ENCODE data around the gene CD47. TPM values are rescaled to one million over a fixed set of nuclear protein-coding genes. Genes with fewer than 3 reads are reported as not detected.

Gene CD47
- total and polyA plus RNA-seq, 2 of the 4 experiments (the other 2 are of a cell fraction): 45.9 to 52.0 TPM

DNA sequence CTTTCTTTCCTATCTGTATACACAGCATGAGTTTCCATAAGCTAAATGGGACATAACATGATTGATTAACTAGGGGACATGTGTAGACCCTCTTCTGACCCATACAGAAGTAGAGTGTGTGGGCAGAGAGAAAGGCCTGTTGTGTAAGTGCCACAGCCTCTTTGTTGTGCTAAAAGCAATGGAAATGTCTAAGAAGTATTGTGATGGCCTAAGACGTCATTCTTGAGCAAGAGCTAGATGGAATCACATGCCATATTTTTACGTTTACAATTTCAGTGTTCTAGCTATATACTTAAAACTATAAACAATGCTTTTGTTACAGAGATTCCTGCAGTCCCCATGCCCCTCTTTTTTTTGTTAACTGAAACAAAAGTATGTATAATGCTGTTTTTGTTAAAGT is 61.9 kb downstream of the CD47 start:
- Histone ChIP-seq H2BK20ac (ENCODE audit: low read depth, low read length) (no peak overlapping the region), H2BK15ac (ENCODE audit: low read depth, low read length) (no peak overlapping the region), H4K8ac (ENCODE audit: low read depth in 2 of 2, low read length in 2 of 2) (no peak overlapping the region), H3K4me3 (ENCODE audit: insufficient read depth, low read depth, low read length) (no peak overlapping the region), H3K9me3 (ENCODE audit: control insufficient read depth, insufficient read depth, low read length) (no peaks in the 10 kb centered on the region), H3K4me2 (ENCODE audit: low read depth, low read length) (no peak overlapping the region), H3K79me1 (ENCODE audit: low read depth in 1 of 2, low read length in 2 of 2) (no peaks in the 10 kb centered on the region), H2BK120ac (ENCODE audit: low read depth, low read length) (no peak overlapping the region), H4K5ac (ENCODE audit: low read depth, low read length) (no peak overlapping the region), H4K91ac (ENCODE audit: insufficient read depth, low read depth, low read length) (no peak overlapping the region), H3K27me3 (ENCODE audit: control insufficient read depth, insufficient read depth, low read length) (no peaks in the 10 kb centered on the region), H3K18ac (ENCODE audit: low read depth, low read length) (no peak overlapping the region), H2AK9ac (replicated peaks; ENCODE audit: low read depth, low read length, poor library complexity) (no peak overlapping the region), H2BK5ac (ENCODE audit: low read depth, low read length, poor library complexity, severe bottlenecking) (no peak overlapping the region), H3K56ac (ENCODE audit: extremely low read depth, insufficient read depth, low read length) (no peak overlapping the region), H2AFZ (replicated peaks; ENCODE audit: low read length, poor library complexity) (no peak overlapping the region), H3K9me1 (ENCODE audit: insufficient read depth, low read length) (peaks cover 9% of the 10 kb centered on the region), H3K4ac (ENCODE audit: low read depth, low read length) (no peak overlapping the region), H4K20me1 (ENCODE audit: insufficient read depth, low read length) (no peaks in the 10 kb centered on the region), H3K4me1 (ENCODE audit: control insufficient read depth, insufficient read depth, low read length) (no peaks in the 10 kb centered on the region), H3K27ac (ENCODE audit: insufficient read depth, low read length) (no peak overlapping the region), H3K36me3 (ENCODE audit: control insufficient read depth, insufficient read depth, low read length) (no peaks in the 10 kb centered on the region), H3K23ac (ENCODE audit: low read depth, low read length) (no peak overlapping the region), H2AK5ac (ENCODE audit: low read depth, low read length) (no peak overlapping the region), H3K14ac (replicated peaks; ENCODE audit: low read depth, low read length) (no peak overlapping the region), H3K9ac (ENCODE audit: low read depth, low read length) (no peak overlapping the region)
- no TSS peak for BruUV-seq (replicated peaks)
- TF ChIP-seq USF2 (IDR thresholded peaks at IDR 0.05; ENCODE audit: low read depth, low read length): no peak
- no peak for TF ChIP-seq RAD21 (IDR thresholded peaks at IDR 0.05; ENCODE audit: low read length)
- TF ChIP-seq CTCF (conservative IDR thresholded peaks at IDR 0.05; ENCODE audit: low read depth, low read length): no peak
- TF ChIP-seq MAZ (IDR thresholded peaks at IDR 0.05; ENCODE audit: borderline replicate concordance, low read depth, low read length): no peak
- no peak for TF ChIP-seq RFX5 (IDR thresholded peaks at IDR 0.05; ENCODE audit: low read depth, low read length)
- no peak for TF ChIP-seq SMC3 (IDR thresholded peaks at IDR 0.05; ENCODE audit: low read depth, low read length)
- no peak for TF ChIP-seq NFE2L2 (IDR thresholded peaks at IDR 0.05; ENCODE audit: low read depth, low read length)
- TF ChIP-seq MAFK (IDR thresholded peaks at IDR 0.05; ENCODE audit: low read depth, low read length): no peak
- TF ChIP-seq FOS (IDR thresholded peaks at IDR 0.05; ENCODE audit: low read depth, low read length): no peak
- no peak for TF ChIP-seq RCOR1 (IDR thresholded peaks at IDR 0.05; ENCODE audit: insufficient replicate concordance, low read length)
- TF ChIP-seq POLR2A (IDR thresholded peaks at IDR 0.05; ENCODE audit: low read depth, low read length): no peak
- TF ChIP-seq CHD1 (IDR thresholded peaks at IDR 0.05; ENCODE audit: low read depth, low read length): no peak
- TF ChIP-seq, protein P1, sequence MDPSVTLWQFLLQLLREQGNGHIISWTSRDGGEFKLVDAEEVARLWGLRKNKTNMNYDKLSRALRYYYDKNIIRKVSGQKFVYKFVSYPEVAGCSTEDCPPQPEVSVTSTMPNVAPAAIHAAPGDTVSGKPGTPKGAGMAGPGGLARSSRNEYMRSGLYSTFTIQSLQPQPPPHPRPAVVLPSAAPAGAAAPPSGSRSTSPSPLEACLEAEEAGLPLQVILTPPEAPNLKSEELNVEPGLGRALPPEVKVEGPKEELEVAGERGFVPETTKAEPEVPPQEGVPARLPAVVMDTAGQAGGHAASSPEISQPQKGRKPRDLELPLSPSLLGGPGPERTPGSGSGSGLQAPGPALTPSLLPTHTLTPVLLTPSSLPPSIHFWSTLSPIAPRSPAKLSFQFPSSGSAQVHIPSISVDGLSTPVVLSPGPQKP (IDR thresholded peaks at IDR 0.05; ENCODE audit: borderline replicate concordance, low read depth, low read length): no peak
- no peak for TF ChIP-seq CEBPB (IDR thresholded peaks at IDR 0.05; ENCODE audit: low read depth, low read length)
- no peak for TF ChIP-seq MXI1 (IDR thresholded peaks at IDR 0.05; ENCODE audit: borderline replicate concordance, low read depth, low read length)
- TF ChIP-seq BHLHE40 (IDR thresholded peaks at IDR 0.05; ENCODE audit: low read depth, low read length): no peak
- dilution Hi-C loops (cut with HindIII; ENCODE audit: low sequenced_read_pairs, unreplicated experiment) (no loop called here), in situ Hi-C loops (cut with MboI; ENCODE audit: low sequenced_read_pairs) (no loop called here), intact Hi-C loops (cut with micrococcal nuclease) (no loop called here)
- no peak for ATAC-seq (ENCODE audit: low read depth)
- ChIA-PET CTCF (interaction anchor here (0.7 kb wide), 1 partner anchor 173 kb away, joined by 3 read pairs; no protein-coding TSS in a partner anchor), POLR2A (ENCODE audit: unreplicated experiment) (no interaction called here)
- no peak for DNase-seq
- WGBS, 2 experiments (ENCODE audit: extremely low coverage in 2 of 2, insufficient read length in 1 of 2): no CpG with 5 or more reads among the region's 2 CpGs

Data from IMR-90 (cell line).